ENCODE results near the gene TMUB2.

GRCh38 chr17:44229090-44229489 is 42.3 kb downstream of the TMUB2 start:
- TF ChIP-seq POLR2A (IDR thresholded peaks at IDR 0.05; ENCODE audit: low read depth, low read length) (no peak), POLR2AphosphoS5 (IDR thresholded peaks at IDR 0.05; ENCODE audit: low read depth, low read length) (no peak), TAF1 (IDR thresholded peaks at IDR 0.05; ENCODE audit: low read depth, low read length) (no peak)

All from GM12891 (cell line).